A673 (cell line): ENCODE data around the gene LCLAT1. TPM values are rescaled to one million over a fixed set of nuclear protein-coding genes. Genes with fewer than 3 reads are reported as not detected.

Experiments used
- BruUV-seq: library from RNA; stranded (reverse); fragments of 400-500 nt; replicated peaks from 2 replicates; lab custom pipeline; 2021; lab: Mats Ljungman, UMichigan
- CTCF ChIA-PET: fragments of 300-600 bp; sonication (Branson Sonifier 250); formaldehyde crosslinking; loops from one replicate; lab custom pipeline; 2022; ENCODE audit warnings: antibody characterized with exemption; lab: Charles Lee
- POLR2A ChIA-PET: fragments of 300-600 bp; sonication (Branson Sonifier 250); formaldehyde crosslinking; loops from one replicate; lab custom pipeline; 2022; ENCODE audit warnings: antibody characterized with exemption; ENCODE audit not compliant: low non-redundant PET; lab: Charles Lee
- DNase-seq: peaks from one replicate; pipeline ENCODE4 v3.0.0-alpha.2; 2015; ENCODE audit warnings: low spot score
- H3K27ac ChIP-seq: fragments of 200-600 bp; sonication (generic); 2 replicates; pipeline ENCODE4 v1.5.1; 2016; ENCODE audit warnings: mixed run types, low read depth, mild to moderate bottlenecking, mixed read lengths, antibody characterized with exemption, low read length; ENCODE audit not compliant: poor library complexity, severe bottlenecking
- H3K27me3 ChIP-seq: fragments of 200-600 bp; sonication (generic); replicated peaks from 2 replicates; pipeline ENCODE4 v1.6.1; 2017; ENCODE audit warnings: mixed run types, low read depth, mild to moderate bottlenecking, mixed read lengths, antibody characterized with exemption, low read length; ENCODE audit not compliant: insufficient read depth, poor library complexity
- H3K36me3 ChIP-seq: fragments of 200-600 bp; sonication (generic); 2 replicates; pipeline ENCODE4 v1.6.1; 2016; ENCODE audit warnings: mixed run types, mild to moderate bottlenecking, mixed read lengths, antibody characterized with exemption, low read length; ENCODE audit not compliant: insufficient read depth, poor library complexity, severe bottlenecking
- H3K4me1 ChIP-seq: fragments of 200-600 bp; sonication (generic); 2 replicates; pipeline ENCODE4 v1.6.1; 2017; ENCODE audit warnings: mixed run types, mild to moderate bottlenecking, mixed read lengths, antibody characterized with exemption, low read length; ENCODE audit not compliant: insufficient read depth, poor library complexity, severe bottlenecking
- H3K4me3 ChIP-seq: fragments of 200-600 bp; sonication (generic); 2 replicates; pipeline ENCODE4 v1.5.1; 2016; ENCODE audit warnings: low read depth, mixed run types, mild to moderate bottlenecking, mixed read lengths, low read length; ENCODE audit not compliant: poor library complexity, severe bottlenecking
- H3K9me3 ChIP-seq: fragments of 200-600 bp; sonication (generic); 2 replicates; pipeline ENCODE4 v1.6.1; 2016; ENCODE audit warnings: mixed run types, low read depth, mild to moderate bottlenecking, mixed read lengths, antibody characterized with exemption, low read length; ENCODE audit not compliant: poor library complexity, severe bottlenecking
- CTCF ChIP-seq: fragments of 300-800, 200-600 bp; sonication (generic); conservative IDR thresholded peaks from 2 replicates; pipeline ENCODE4 v1.5.1; 2017; ENCODE audit warnings: low read depth, mild to moderate bottlenecking, antibody characterized with exemption, low read length, moderate library complexity, mixed read lengths
- EZH2 ChIP-seq: fragments of 200-600 bp; sonication (generic); IDR thresholded peaks from 2 replicates; pipeline ENCODE4 v1.6.1; 2017; ENCODE audit warnings: borderline replicate concordance, low read depth, mild to moderate bottlenecking, mixed read lengths, antibody characterized with exemption, low read length; ENCODE audit not compliant: poor library complexity, severe bottlenecking
- intact Hi-C: fragments of 100-400 bp; cut with micrococcal nuclease; formaldehyde crosslinking; loops from one replicate; pipeline ENCODE4 v1.10.0; 2022; ENCODE audit not compliant: unreplicated experiment
- total RNA-seq: library from RNA; stranded (reverse); gene quantifications from 2 replicates; pipeline ENCODE4 v1.2.3, GENCODE V29; 2021

The LCLAT1 gene
- total RNA-seq, 1 experiment from 2014 or later = 35.3 TPM

- Histone ChIP-seq H3K4me1 (peaks cover 17% of the 10 kb centered on the region), H3K27ac (no peak overlapping the region), H3K9me3 (peaks cover under 1% of the 10 kb centered on the region), H3K36me3 (no peaks in the 10 kb centered on the region), H3K4me3 (no peak overlapping the region), H3K27me3 (no peaks in the 10 kb centered on the region)
- no peak for TF ChIP-seq EZH2
- no peak; the same call in 1 of the 2 replicates for TF ChIP-seq CTCF
- BruUV-seq = no TSS peak
- intact Hi-C loops = no loop called here
- no peak for DNase-seq
- POLR2A ChIA-PET = no interaction called here
- CTCF ChIA-PET = no interaction called here
These were observed 28.5 kb downstream of the LCLAT1 start for GRCh38 chr2:30475542-30475941.

- no peak for DNase-seq
- BruUV-seq = no TSS peak
- H3K9me3 ChIP-seq = no peaks in the 10 kb centered on the region
- H3K27me3 ChIP-seq = no peaks in the 10 kb centered on the region
- no peak overlapping the region for H3K4me3 ChIP-seq
- intact Hi-C loops = no loop called here
- H3K4me1 ChIP-seq = peaks cover 17% of the 10 kb centered on the region
- POLR2A ChIA-PET = no interaction called here
- no peaks in the 10 kb centered on the region for H3K36me3 ChIP-seq
- TF ChIP-seq EZH2 (no peak), CTCF (no peak)
- CTCF ChIA-PET = no interaction called here
- no peak overlapping the region for H3K27ac ChIP-seq
These were observed 29.6 kb downstream of the LCLAT1 start for GRCh38 chr2:30476636-30477035.

- no peak for DNase-seq
- no TSS peak for BruUV-seq
- H3K27me3 ChIP-seq = no peaks in the 10 kb centered on the region
- POLR2A ChIA-PET = no interaction called here
- no peak for TF ChIP-seq EZH2
- TF ChIP-seq CTCF = no peak
- no peaks in the 10 kb centered on the region for H3K9me3 ChIP-seq
- intact Hi-C loops = no loop called here
- CTCF ChIA-PET = no interaction called here
- H3K4me1 ChIP-seq = peaks cover 7% of the 10 kb centered on the region
- H3K36me3 ChIP-seq = no peaks in the 10 kb centered on the region
- H3K4me3 ChIP-seq = no peak overlapping the region
- H3K27ac ChIP-seq = no peak overlapping the region
These were observed 33.8 kb downstream of the LCLAT1 start for GRCh38 chr2:30480703-30481322.
